GM18511 (cell line): ENCODE data around the gene WDR26.

Source experiments
- ATAC-seq: cut with Tn5 transposase; IDR thresholded peaks from one replicate; pipeline ENCODE4 v1.9.1; 2021; ENCODE audit warnings: mild to moderate bottlenecking, moderate library complexity; ENCODE audit not compliant: unreplicated experiment

The WDR26 gene

GRCh38 chr1:224399887-224400286, 34.7 kb downstream of the WDR26 start:
- no peak for ATAC-seq

GRCh38 chr1:224393294-224393693, 41.3 kb downstream of the WDR26 start:
- ATAC-seq = no peak

- no peak for ATAC-seq
These were observed 42.0 kb downstream of the WDR26 start for GRCh38 chr1:224392411-224393249.

GRCh38 chr1:224390517-224390916, 44.1 kb downstream of the WDR26 start:
- no peak for ATAC-seq

GRCh38 chr1:224387943-224388342, 46.7 kb downstream of the WDR26 start:
- no peak for ATAC-seq

- ATAC-seq = no peak
These were observed 47.2 kb downstream of the WDR26 start for GRCh38 chr1:224387302-224387912.

- no peak for ATAC-seq
These were observed 51.4 kb downstream of the WDR26 start for GRCh38 chr1:224383218-224383617.

- no peak for ATAC-seq
These were observed 52.6 kb downstream of the WDR26 start for GRCh38 chr1:224381880-224382548.

- peak; percentile 69 for ATAC-seq
These were observed 54.6 kb downstream of the WDR26 start for GRCh38 chr1:224380003-224380402.

GRCh38 chr1:224378855-224379631, 55.6 kb downstream of the WDR26 start:
- peak; percentile 47 for ATAC-seq

GRCh38 chr1:224377676-224378006, 57.0 kb downstream of the WDR26 start:
- ATAC-seq = peak; percentile 69

- ATAC-seq = no peak
These were observed 59.5 kb downstream of the WDR26 start for GRCh38 chr1:224375059-224375458.

GRCh38 chr1:224373008-224373590, 61.5 kb downstream of the WDR26 start:
- no peak for ATAC-seq

GRCh38 chr1:224368409-224368808, 66.2 kb downstream of the WDR26 start:
- peak; percentile 84 for ATAC-seq

- ATAC-seq = no peak
These were observed 75.4 kb downstream of the WDR26 start for GRCh38 chr1:224359207-224359606.

- no peak for ATAC-seq
These were observed 76.4 kb downstream of the WDR26 start for GRCh38 chr1:224358237-224358636.

- no peak for ATAC-seq
These were observed 76.9 kb downstream of the WDR26 start for GRCh38 chr1:224357626-224358124.

GRCh38 chr1:224356685-224357625, 77.6 kb downstream of the WDR26 start, which contains the start of gene CNIH4:
Gene CNIH4 (plus strand): TSS chr1:224356879. CDS start chr1:224356925, 46 bp downstream.
- ATAC-seq = peak; percentile 98
